Measurements from ENCODE around the gene GRAPL.
"Not testable (repeated sequence)": the region's sequence is repeated elsewhere in the genome, so short reads cannot be mapped to it uniquely, and the experiment has no call there.

Gene GRAPL

GRCh38 chr17:19127148-19127980 lies at the start of gene GRAPL:
GRAPL (plus strand) TSS chr17:19127589; CDS start chr17:19127620, 31 bp downstream.
- DNase-seq = not testable (repeated sequence)

- not testable (repeated sequence) for DNase-seq
Measured at GRCh38 chr17:19088804-19089685, 38.3 kb upstream of the GRAPL start.

GRCh38 chr17:19090058-19090772 lies 37.2 kb upstream of the GRAPL start:
- DNase-seq = not testable (repeated sequence)

GRCh38 chr17:19092737-19093683 lies 34.4 kb upstream of the GRAPL start:
- DNase-seq = not testable (repeated sequence)

GRCh38 chr17:19093684-19094438 lies 33.5 kb upstream of the GRAPL start:
- not testable (repeated sequence) for DNase-seq

- DNase-seq = not testable (repeated sequence)
Measured at GRCh38 chr17:19108517-19108916, 18.9 kb upstream of the GRAPL start.

DNA sequence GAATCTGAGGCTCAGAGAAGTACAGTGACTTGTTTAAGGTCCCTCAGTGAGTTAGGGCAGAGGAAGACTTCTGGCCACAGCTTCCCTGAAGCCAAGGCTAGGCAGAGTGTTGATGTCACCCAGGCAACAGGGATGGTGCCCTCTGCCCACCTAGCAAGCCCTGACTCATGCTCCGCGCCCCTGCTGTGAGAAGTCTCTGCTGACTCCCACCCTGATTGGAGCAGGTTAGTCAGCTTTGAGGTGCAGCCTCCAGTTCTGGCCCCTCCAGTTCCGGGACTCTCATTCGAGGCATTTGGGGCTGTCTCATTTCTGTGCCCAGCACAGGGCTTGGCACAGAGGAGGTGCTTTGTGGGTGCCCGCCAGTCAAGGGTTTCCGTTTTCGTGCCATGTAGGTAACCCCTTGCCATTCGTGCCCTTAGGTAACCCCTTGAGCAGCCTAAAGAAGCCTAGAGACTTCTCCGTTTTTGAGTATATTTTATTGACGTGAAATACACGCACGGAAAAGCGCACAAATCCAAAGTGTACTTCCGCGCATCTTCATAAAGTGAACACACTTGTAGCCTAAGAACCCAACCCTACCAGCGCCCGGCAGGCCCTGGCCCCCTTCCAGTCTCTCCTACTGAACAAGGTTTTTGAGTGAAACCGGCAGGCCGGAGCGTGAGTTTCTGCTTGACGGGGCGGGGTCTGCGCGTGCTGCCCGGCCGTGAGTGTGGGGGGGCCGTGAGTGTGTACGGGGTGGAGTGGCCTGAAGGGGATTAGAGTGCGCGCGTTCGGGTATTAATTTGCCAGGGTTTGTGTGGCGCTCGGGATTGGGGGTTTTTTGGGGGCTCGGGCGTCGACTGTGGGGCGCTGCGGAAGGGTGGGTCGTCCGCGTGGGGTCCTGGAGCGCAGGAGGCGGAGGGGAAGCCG lies 16.9 kb upstream of the GRAPL start:
- not testable (repeated sequence) for DNase-seq

DNA sequence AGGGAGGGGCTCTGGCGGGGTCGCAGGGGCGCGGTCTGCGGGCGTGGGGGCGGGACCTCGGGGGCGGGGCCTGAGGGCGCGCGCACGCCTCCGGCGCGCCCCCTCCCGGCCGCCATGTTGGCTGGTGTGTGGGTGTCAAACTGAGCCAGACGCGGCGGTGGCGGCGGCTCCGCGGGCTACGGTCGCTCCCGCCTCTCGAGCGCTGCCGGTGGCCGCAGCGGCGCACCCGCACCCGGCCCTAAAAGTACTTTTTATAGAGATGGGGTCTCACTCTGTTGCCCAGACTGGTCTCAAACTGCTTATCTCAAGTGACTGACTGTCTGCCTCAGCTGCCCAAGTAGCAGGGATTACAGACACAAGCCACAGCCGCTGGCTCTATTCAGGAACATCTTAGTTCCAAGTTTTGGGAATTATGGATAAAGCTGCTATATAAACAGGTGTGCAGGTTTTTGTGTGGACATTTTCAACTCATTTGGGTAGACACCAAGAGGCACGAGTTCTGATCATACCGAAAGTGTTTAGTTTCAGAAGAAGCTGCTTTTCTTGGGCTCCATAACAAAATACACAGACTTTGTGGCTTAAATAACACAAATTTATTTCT lies 16.2 kb upstream of the GRAPL start:
- DNase-seq = peak; percentile 55

GRCh38 chr17:19111801-19112458 lies 15.5 kb upstream of the GRAPL start:
- peak; percentile 64 for DNase-seq

- DNase-seq = not testable (repeated sequence)
Measured at GRCh38 chr17:19112459-19112826, 14.9 kb upstream of the GRAPL start.

GRCh38 chr17:19118695-19119094 lies 8.7 kb upstream of the GRAPL start:
- DNase-seq = not testable (repeated sequence)

- not testable (repeated sequence) for DNase-seq
Measured at GRCh38 chr17:19125289-19125688, 2.1 kb upstream of the GRAPL start.

DNA sequence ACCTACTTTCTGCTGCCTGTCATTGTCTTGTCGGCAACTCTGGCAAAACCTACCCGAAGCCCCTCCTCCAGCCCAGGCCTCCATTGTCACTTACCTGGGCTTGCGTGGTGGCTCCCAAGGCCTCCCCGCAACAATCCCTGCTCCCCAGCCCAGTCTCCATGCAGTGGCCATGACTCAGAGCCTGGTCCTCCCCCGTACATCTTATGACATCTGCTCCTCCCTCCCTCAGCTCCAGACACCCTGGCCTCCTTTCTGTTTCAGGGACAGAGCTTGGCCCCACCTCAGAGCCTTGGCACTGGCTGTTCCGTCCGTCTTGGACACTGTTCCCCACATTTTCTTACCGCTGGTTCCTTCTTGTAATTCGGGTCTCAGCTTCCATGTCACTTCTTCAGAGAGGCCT lies 2.1 kb downstream of the GRAPL start:
- DNase-seq = not testable (repeated sequence)

DNA sequence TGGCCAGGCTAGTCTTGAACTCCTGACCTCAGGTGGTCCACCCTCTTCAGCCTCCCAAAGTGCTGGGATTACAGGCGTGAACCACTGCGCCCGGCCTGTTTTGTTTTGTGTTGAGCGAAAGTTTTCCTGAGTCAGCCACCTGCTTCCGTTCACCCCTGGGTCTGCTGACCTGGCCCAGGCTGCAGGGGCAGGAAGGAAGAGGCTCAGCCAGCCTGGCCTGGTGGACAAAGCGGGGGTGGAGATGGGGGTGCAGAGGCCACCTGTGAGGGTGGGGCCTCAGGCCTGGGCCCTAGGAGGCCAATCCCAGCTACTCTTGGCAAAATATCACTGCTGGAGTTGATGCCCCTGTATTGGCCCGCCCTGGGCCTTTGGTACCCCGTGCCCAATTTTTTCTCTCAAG lies 3.7 kb downstream of the GRAPL start:
- DNase-seq = not testable (repeated sequence)

GRCh38 chr17:19131772-19132171 lies 4.4 kb downstream of the GRAPL start:
- DNase-seq = not testable (repeated sequence)

DNA sequence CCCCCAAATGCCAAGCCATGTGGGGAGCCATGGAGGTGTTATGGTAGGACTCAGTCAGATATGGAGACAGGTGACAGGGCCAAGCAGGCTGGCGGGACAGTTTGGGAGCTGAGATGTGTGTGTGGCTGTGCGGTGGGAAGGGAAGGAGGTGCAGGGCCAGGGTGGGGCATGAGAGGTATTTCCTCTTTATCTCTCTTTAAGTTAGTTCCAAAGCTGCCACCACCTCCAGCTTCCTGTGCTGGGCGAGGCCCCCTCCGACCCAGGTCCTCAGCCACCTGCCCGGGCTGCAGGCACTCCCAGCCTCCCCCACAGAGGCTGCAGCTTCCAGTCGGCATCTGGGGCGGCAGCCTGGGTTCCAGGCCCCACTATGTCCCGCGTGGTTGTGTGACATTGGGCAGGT lies 6.4 kb downstream of the GRAPL start:
- DNase-seq = not testable (repeated sequence)

DNA sequence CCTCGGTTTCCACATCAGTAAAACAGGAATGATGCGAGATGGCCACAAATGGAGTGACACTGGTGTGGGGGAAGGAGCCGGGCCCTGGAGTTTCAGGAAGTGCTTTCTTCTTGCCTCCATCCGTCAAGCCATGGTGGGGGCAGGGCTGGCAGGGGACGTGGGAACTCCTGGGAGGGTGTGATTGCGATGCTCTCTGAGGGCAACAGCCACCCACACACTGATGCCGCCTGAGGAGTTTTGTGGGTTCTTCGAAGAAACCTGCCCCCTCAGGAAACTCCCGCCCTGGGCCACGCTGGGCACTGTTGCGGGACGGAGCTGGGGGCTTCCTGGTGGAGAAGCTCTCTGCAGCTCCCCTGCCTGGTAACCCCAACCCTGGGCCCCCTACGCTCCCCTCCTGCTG lies 8.0 kb downstream of the GRAPL start:
- not testable (repeated sequence) for DNase-seq

- not testable (repeated sequence) for DNase-seq
Measured at GRCh38 chr17:19136138-19136537, 8.7 kb downstream of the GRAPL start.

GRCh38 chr17:19136605-19137004 lies 9.2 kb downstream of the GRAPL start:
- not testable (repeated sequence) for DNase-seq

Data from stimulated activated CD4-positive, alpha-beta T cell treated with anti-CD3 and anti-CD28 coated beads, Interleukin-12 subunit alpha, Interleukin-12 subunit beta, amount 100 ng/mL, for 4 hours (primary cell).